Measurements from ENCODE around the gene FNDC11.

GRCh38 chr20:63574156-63574828 is 20.3 kb downstream of the FNDC11 start, which contains the start of gene HELZ2:
- TF ChIP-seq POLR2A (IDR thresholded peaks at IDR 0.05) (no peak), CTCF (IDR thresholded peaks at IDR 0.05) (no peak)
